ENCODE data around the gene MED27. TPM values are rescaled to one million over a fixed set of nuclear protein-coding genes. Genes with fewer than 3 reads are reported as not detected.

Gene MED27
- total RNA-seq, 2 donors from 2014 or later: 12.0 to 18.8 TPM

GRCh38 chr9:131918481-131918880 lies 161.2 kb downstream of the MED27 start:
- intact Hi-C loops (cut with DNase I): no loop called here
- no peak for DNase-seq
- Histone ChIP-seq H3K9me3 (no peaks in the 10 kb centered on the region), H3K4me1 (no peaks in the 10 kb centered on the region), H3K27ac (no peak overlapping the region), H3K4me3 (no peak overlapping the region), H3K36me3 (no peaks in the 10 kb centered on the region), H3K9ac (ENCODE audit: low read depth in 2 of 2, low read length in 2 of 2) (no peak overlapping the region), H3K27me3 (no peaks in the 10 kb centered on the region)
- no peak for TF ChIP-seq CTCF (IDR thresholded peaks at IDR 0.05)

- Histone ChIP-seq H3K4me3 (no peak overlapping the region), H3K4me1 (no peaks in the 10 kb centered on the region), H3K27ac (no peak overlapping the region), H3K27me3 (no peaks in the 10 kb centered on the region), H3K9me3 (no peaks in the 10 kb centered on the region), H3K36me3 (no peaks in the 10 kb centered on the region), H3K9ac (ENCODE audit: low read depth in 2 of 2, low read length in 2 of 2) (no peak overlapping the region)
- no peak for TF ChIP-seq CTCF (IDR thresholded peaks at IDR 0.05)
- intact Hi-C loops (cut with DNase I): no loop called here
- DNase-seq: no peak
Observed at GRCh38 chr9:131917009-131917408, 162.7 kb downstream of the MED27 start.

- Histone ChIP-seq H3K36me3 (no peaks in the 10 kb centered on the region), H3K4me1 (no peaks in the 10 kb centered on the region), H3K9ac (ENCODE audit: low read depth in 2 of 2, low read length in 2 of 2) (no peak overlapping the region), H3K27me3 (no peaks in the 10 kb centered on the region), H3K27ac (no peak overlapping the region), H3K4me3 (no peak overlapping the region), H3K9me3 (no peaks in the 10 kb centered on the region)
- intact Hi-C loops (cut with DNase I): no loop called here
- TF ChIP-seq CTCF (IDR thresholded peaks at IDR 0.05): no peak
- no peak for DNase-seq
Observed at GRCh38 chr9:131915181-131915580, 164.5 kb downstream of the MED27 start.

- no peak for DNase-seq
- no peak overlapping the region for H3K4me3 ChIP-seq
- no peaks in the 10 kb centered on the region for H3K36me3 ChIP-seq
- H3K27me3 ChIP-seq: no peaks in the 10 kb centered on the region
- no peak for TF ChIP-seq CTCF (IDR thresholded peaks at IDR 0.05)
- intact Hi-C loops (cut with DNase I): no loop called here
- H3K27ac ChIP-seq: no peak overlapping the region
- H3K4me1 ChIP-seq: no peaks in the 10 kb centered on the region
- H3K9me3 ChIP-seq: no peaks in the 10 kb centered on the region
- H3K9ac ChIP-seq (ENCODE audit: low read depth in 2 of 2, low read length in 2 of 2): no peak overlapping the region
Observed at GRCh38 chr9:131912671-131913070, 167.0 kb downstream of the MED27 start.

- intact Hi-C loops (cut with DNase I): no loop called here
- H3K27me3 ChIP-seq: no peaks in the 10 kb centered on the region
- no peaks in the 10 kb centered on the region for H3K9me3 ChIP-seq
- H3K4me3 ChIP-seq: no peak overlapping the region
- no peak for DNase-seq
- TF ChIP-seq CTCF (IDR thresholded peaks at IDR 0.05): no peak
- H3K4me1 ChIP-seq: no peaks in the 10 kb centered on the region
- no peak overlapping the region for H3K27ac ChIP-seq
- no peaks in the 10 kb centered on the region for H3K36me3 ChIP-seq
- H3K9ac ChIP-seq (ENCODE audit: low read depth in 2 of 2, low read length in 2 of 2): no peak overlapping the region
Observed at GRCh38 chr9:131912069-131912468, 167.6 kb downstream of the MED27 start.

GRCh38 chr9:131910572-131910971 lies 169.1 kb downstream of the MED27 start:
- DNase-seq: no peak
- no peaks in the 10 kb centered on the region for H3K36me3 ChIP-seq
- no peaks in the 10 kb centered on the region for H3K4me1 ChIP-seq
- H3K9me3 ChIP-seq: no peaks in the 10 kb centered on the region
- no peaks in the 10 kb centered on the region for H3K27me3 ChIP-seq
- intact Hi-C loops (cut with DNase I): no loop called here
- H3K27ac ChIP-seq: no peak overlapping the region
- TF ChIP-seq CTCF (IDR thresholded peaks at IDR 0.05): no peak
- no peak overlapping the region for H3K4me3 ChIP-seq
- H3K9ac ChIP-seq (ENCODE audit: low read depth in 2 of 2, low read length in 2 of 2): no peak overlapping the region

Measured in colonic mucosa (tissue), 4 donors.